ENCODE data around the gene BHMT2. TPM values are rescaled to one million over a fixed set of nuclear protein-coding genes. Genes with fewer than 3 reads are reported as not detected.

BHMT2 gene
- total RNA-seq, 2 experiments from 2014 or later = not detected

DNA sequence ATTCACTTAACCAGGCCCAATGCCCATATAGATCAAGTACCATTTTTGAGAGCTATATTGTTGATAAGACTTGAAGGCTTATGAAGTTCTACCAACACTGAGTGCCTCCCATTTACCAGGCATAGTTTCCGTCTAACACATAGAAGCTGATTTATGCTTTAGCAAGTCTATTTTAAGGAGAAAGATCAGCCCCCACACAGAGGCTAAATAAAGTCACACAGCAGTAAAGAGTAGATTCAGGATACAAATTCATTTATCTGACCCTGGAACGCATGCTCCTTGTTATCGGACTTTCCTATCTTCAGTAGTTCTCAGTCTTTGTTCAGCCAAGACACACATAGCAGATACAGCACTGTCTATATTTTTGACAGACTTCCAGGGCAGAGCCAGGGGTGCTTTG, 34.3 kb upstream of the BHMT2 start:
- CTCF ChIA-PET = interaction anchor here (1.0 to 2.0 kb wide), 3 partner anchors 10 to 14 kb away, joined by 3 to 11 read pairs (median 5); no protein-coding TSS in a partner anchor

DNA sequence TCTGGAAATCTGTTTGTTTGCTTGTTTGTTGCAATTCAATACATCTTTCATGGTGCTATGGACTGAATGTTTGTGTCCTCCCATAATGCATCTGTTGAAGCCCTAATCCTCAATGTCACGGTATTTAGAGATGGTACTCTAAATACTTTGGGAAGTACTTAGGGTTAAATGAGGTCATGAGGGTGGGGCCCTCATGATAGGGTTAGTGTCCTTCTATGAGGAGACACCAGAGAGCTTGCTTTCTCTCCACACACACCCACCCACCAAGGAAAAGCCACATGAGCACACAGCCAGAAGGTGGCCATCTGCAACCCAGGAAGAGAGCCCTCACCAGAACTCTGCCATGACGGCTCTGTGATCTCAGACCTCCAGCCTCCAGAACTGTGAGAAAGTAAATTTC, 32.8 kb upstream of the BHMT2 start:
- Mint-ChIP-seq H3K4me1 (ENCODE audit: low read depth) (no peaks in the 10 kb centered on the region), H3K27me3 (ENCODE audit: low read depth) (peaks cover 3% of the 10 kb centered on the region), H3K36me3 (ENCODE audit: low read depth) (no peaks in the 10 kb centered on the region), H3K27ac (no peak overlapping the region), H3K9me3 (peaks cover 4% of the 10 kb centered on the region), H3K4me3 (no peak overlapping the region)
- CTCF ChIA-PET = interaction anchor here (1.9 kb wide), 1 partner anchor 16 kb away, joined by 5 read pairs; no protein-coding TSS in a partner anchor
- DNase-seq = no peak
- intact Hi-C loops (cut with micrococcal nuclease) = no loop called here

More for the DNA sequence above, 34.3 kb upstream of the BHMT2 start:
- no peaks in the 10 kb centered on the region for H3K4me1 Mint-ChIP-seq (ENCODE audit: low read depth)
- H3K36me3 Mint-ChIP-seq (ENCODE audit: low read depth) = no peaks in the 10 kb centered on the region
- H3K27me3 Mint-ChIP-seq (ENCODE audit: low read depth) = peaks cover 3% of the 10 kb centered on the region
- H3K9me3 Mint-ChIP-seq = peaks cover 4% of the 10 kb centered on the region
- H3K27ac Mint-ChIP-seq = no peak overlapping the region
- intact Hi-C loops (cut with micrococcal nuclease) = no loop called here
- no peak overlapping the region for H3K4me3 Mint-ChIP-seq
- no peak for DNase-seq

DNA sequence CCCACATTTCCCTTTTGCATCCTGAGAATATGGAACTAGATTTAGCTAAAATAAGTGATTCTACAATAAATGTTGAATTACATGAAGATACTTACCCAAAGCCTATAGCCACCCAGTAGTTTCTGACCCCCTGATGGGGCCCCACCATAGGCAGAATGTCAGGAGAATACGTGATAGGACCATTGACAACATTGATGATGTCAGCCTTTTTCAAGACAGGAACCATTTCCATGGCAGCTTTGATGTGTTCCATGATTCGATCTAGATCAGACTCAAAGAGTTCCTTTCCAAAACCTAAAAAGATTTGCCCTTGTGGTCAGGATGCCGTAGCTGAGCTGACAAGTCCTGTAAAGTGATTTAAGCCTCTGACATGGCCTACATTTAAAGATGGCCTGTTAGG, 27.4 kb upstream of the BHMT2 start:
- Mint-ChIP-seq H3K36me3 (ENCODE audit: low read depth) (no peaks in the 10 kb centered on the region), H3K4me1 (ENCODE audit: low read depth) (no peaks in the 10 kb centered on the region), H3K4me3 (no peak overlapping the region), H3K27me3 (ENCODE audit: low read depth) (peaks cover 3% of the 10 kb centered on the region), H3K9me3 (no peaks in the 10 kb centered on the region), H3K27ac (no peak overlapping the region)
- CTCF ChIA-PET = interaction anchor here (0.8 to 1.4 kb wide), 2 partner anchors 15 to 22 kb away, joined by 3 read pairs; no protein-coding TSS in a partner anchor
- DNase-seq = no peak
- intact Hi-C loops (cut with micrococcal nuclease) = no loop called here

DNA sequence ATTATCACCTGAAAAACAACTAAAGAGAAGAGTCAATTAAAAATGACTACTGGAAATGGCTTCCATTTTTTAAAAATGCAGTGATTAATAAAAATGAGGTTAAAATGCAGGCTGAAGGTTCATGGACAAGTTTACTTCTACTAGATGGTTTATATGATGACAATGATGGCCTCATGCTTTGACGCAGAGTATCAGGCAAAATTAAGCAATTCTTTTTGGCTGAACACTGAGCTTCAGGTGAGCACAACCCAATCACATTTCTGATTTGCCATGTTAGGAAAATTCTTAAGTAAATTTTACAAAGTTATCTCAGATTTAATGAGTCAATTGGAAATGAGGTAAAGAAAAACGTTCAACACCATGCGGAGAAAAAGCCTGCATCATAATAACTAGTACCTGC, 22.4 kb upstream of the BHMT2 start:
- CTCF ChIA-PET = interaction anchor here (0.8 to 1.0 kb wide), 2 partner anchors 22 to 56 kb away, joined by 3 to 4 read pairs; no protein-coding TSS in a partner anchor
- Mint-ChIP-seq H3K9me3 (no peaks in the 10 kb centered on the region), H3K4me3 (no peak overlapping the region), H3K27me3 (ENCODE audit: low read depth) (peaks cover 3% of the 10 kb centered on the region), H3K27ac (no peak overlapping the region), H3K4me1 (ENCODE audit: low read depth) (no peaks in the 10 kb centered on the region), H3K36me3 (ENCODE audit: low read depth) (no peaks in the 10 kb centered on the region)
- DNase-seq = no peak
- intact Hi-C loops (cut with micrococcal nuclease) = no loop called here

DNA sequence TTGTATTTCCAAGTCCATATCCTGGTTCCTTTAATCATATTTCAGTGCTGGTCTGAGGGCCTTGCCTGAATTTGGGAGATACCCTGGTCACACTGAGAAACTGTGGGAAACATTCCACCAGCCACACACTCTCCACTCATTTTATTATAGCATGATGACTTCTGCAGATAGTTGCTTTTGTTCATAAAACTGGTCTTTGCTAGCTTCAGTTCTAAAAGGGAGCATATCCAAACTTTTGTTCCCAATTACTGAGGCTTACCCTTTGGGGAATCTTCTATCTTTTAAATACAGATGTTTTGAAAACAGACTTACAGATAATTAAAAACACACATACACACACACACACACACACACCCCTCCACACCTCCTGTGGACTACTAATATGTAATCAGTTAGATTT, 21.1 kb upstream of the BHMT2 start:
- Mint-ChIP-seq H3K36me3 (ENCODE audit: low read depth) (no peaks in the 10 kb centered on the region), H3K27ac (no peak overlapping the region), H3K27me3 (ENCODE audit: low read depth) (peaks cover 3% of the 10 kb centered on the region), H3K4me1 (ENCODE audit: low read depth) (no peaks in the 10 kb centered on the region), H3K9me3 (no peaks in the 10 kb centered on the region), H3K4me3 (no peak overlapping the region)
- intact Hi-C loops (cut with micrococcal nuclease) = no loop called here
- no peak for DNase-seq
- CTCF ChIA-PET = interaction anchor here (1.1 kb wide), 1 partner anchor 29 kb away, joined by 3 read pairs; no protein-coding TSS in a partner anchor

DNA sequence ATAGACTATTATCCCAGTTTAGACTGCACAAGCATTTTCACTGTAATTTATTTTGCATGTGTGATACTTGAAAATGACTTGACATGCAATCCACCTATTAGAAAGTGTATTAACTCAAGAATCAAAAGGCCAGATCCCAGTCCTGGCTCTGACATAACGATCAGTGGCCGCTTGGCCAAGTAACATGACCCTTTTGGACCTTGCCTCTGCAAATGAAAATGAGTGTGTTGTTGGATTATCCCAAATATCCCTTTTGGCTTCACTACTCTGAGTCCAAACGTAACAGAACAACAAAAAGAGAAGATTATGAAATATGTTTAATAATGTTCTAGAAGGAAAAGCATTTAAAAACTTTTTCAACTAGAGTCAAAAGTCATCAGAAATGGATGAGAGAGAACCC, 19.1 kb upstream of the BHMT2 start:
- no peaks in the 10 kb centered on the region for H3K4me1 Mint-ChIP-seq (ENCODE audit: low read depth)
- DNase-seq = no peak
- H3K27me3 Mint-ChIP-seq (ENCODE audit: low read depth) = peaks cover 5% of the 10 kb centered on the region
- no peak overlapping the region for H3K27ac Mint-ChIP-seq
- no peaks in the 10 kb centered on the region for H3K9me3 Mint-ChIP-seq
- H3K36me3 Mint-ChIP-seq (ENCODE audit: low read depth) = no peaks in the 10 kb centered on the region
- intact Hi-C loops (cut with micrococcal nuclease) = no loop called here
- CTCF ChIA-PET = no interaction called here
- H3K4me3 Mint-ChIP-seq = no peak overlapping the region

DNA sequence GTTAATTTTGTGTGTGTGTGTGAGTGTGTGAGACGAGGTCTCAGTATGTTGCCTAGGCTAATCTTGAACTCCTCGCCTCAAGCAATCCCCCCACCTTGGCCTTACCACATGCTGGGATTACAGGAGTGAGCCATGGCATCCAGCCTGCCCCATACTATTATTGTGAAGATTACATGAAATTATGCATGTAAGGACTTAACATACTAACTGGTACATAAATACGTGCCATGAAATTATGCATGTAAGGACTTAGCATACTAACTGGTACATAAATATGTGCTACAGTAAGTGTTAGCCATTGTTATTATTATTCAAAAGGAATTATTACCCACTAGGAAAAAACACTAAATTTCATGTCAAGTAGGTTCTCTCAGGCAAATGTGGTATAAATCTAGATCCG, 16.2 kb upstream of the BHMT2 start:
- H3K27ac Mint-ChIP-seq = no peak overlapping the region

DNA sequence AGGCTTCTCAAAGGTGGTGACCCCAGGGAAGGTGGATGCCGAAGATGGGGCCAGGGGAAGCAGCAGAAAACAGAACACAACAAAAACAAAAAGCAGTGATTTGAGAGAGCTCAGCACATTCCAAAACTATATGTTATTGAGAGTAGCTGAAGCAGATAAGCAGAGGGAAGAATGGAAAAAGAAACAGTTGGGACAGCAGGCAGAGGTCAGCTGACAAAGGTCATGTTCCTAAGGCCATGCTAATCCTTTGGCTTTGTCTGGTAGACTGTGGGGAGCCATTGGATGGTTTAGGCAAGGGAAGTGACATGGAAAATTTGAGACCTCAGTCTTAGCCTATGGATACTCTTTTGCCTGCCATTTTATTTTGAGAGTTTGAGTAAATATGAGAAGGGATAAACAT, 14.6 kb upstream of the BHMT2 start:
- peaks cover 2% of the 10 kb centered on the region for H3K4me1 Mint-ChIP-seq (ENCODE audit: low read depth)
- no peak overlapping the region for H3K27ac Mint-ChIP-seq
- H3K27me3 Mint-ChIP-seq (ENCODE audit: low read depth) = peaks cover 5% of the 10 kb centered on the region
- intact Hi-C loops (cut with micrococcal nuclease) = no loop called here
- no peak overlapping the region for H3K4me3 Mint-ChIP-seq
- no peaks in the 10 kb centered on the region for H3K9me3 Mint-ChIP-seq
- DNase-seq = no peak
- no peaks in the 10 kb centered on the region for H3K36me3 Mint-ChIP-seq (ENCODE audit: low read depth)
- CTCF ChIA-PET = no interaction called here

More for the DNA sequence above, 16.2 kb upstream of the BHMT2 start:
- Mint-ChIP-seq H3K27me3 (ENCODE audit: low read depth) (peaks cover 2% of the 10 kb centered on the region), H3K4me3 (no peak overlapping the region), H3K36me3 (ENCODE audit: low read depth) (no peaks in the 10 kb centered on the region), H3K9me3 (no peaks in the 10 kb centered on the region), H3K4me1 (ENCODE audit: low read depth) (peaks cover under 1% of the 10 kb centered on the region)
- no peak for DNase-seq
- CTCF ChIA-PET = no interaction called here
- intact Hi-C loops (cut with micrococcal nuclease) = no loop called here

DNA sequence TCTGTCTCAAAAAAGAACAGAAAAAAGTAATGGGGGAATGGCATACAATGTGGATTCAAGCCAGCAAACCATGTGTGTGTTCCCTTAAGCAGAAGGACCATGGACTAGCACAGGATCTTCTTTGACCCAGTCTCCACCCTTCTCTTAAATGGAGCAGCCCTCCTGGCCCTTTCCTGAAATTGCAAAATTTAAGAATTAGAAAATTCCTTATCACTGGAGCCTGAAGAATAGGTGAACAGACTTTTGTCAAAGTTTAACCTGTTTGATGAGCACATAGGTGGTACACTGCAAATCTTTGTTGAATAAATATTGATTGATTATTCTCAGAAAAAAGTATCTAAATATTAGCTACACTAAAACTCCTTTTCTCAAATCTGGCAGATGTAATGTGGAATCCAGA, 12.7 kb upstream of the BHMT2 start:
- H3K4me3 Mint-ChIP-seq = no peak overlapping the region
- H3K36me3 Mint-ChIP-seq (ENCODE audit: low read depth) = no peaks in the 10 kb centered on the region
- CTCF ChIA-PET = no interaction called here
- intact Hi-C loops (cut with micrococcal nuclease) = no loop called here
- H3K9me3 Mint-ChIP-seq = no peaks in the 10 kb centered on the region
- H3K27me3 Mint-ChIP-seq (ENCODE audit: low read depth) = peaks cover 5% of the 10 kb centered on the region
- H3K27ac Mint-ChIP-seq = no peak overlapping the region
- H3K4me1 Mint-ChIP-seq (ENCODE audit: low read depth) = peaks cover 2% of the 10 kb centered on the region
- DNase-seq = no peak

DNA sequence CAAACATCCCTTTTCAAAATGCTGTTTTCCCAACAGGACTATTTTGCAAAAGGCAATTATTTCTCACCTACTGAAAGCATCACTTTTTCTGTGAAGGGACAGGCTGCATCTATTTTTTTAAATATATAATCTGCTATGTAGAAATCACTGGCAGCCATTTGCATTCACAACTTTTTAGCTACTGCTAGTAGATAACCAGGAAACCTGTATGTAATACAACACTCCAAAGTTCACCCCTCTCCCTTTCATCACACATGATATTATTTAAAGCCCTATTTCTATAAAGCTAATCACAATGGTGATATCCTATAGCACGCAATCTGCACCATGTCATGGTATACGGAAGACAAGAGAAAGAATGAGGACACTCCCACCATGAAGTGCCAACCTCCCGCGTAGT, 9.9 kb upstream of the BHMT2 start:
- no peaks in the 10 kb centered on the region for H3K9me3 Mint-ChIP-seq
- CTCF ChIA-PET = interaction anchor here (1.0 to 1.1 kb wide), 2 partner anchors 35 to 73 kb away, joined by 3 read pairs; no protein-coding TSS in a partner anchor
- intact Hi-C loops (cut with micrococcal nuclease) = no loop called here

DNA sequence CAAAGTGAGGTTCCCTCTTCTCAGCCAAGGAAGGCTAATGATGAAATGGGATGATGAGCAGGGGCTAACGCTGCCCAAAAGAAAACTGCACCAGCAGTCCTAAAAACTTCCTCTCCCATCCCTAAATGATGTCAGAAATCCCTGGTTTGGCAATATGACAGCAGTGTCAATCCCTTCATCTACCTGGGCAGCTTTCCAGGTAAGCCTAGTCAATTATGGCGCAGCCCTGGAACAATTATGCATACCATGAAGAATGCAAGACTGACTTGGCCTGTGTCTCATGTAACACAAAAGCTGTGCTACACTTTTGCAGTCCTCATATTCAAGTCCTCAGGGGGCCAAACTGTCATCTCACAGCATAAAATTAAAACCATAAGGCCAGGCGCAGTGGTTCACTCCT, 7.1 kb upstream of the BHMT2 start:
- H3K4me3 Mint-ChIP-seq = no peak overlapping the region
- H3K9me3 Mint-ChIP-seq = no peaks in the 10 kb centered on the region
- no peak overlapping the region for H3K27ac Mint-ChIP-seq
- peaks cover 2% of the 10 kb centered on the region for H3K4me1 Mint-ChIP-seq (ENCODE audit: low read depth)
- CTCF ChIA-PET = no interaction called here
- no peak for DNase-seq
- peaks cover 10% of the 10 kb centered on the region for H3K27me3 Mint-ChIP-seq (ENCODE audit: low read depth)
- intact Hi-C loops (cut with micrococcal nuclease) = no loop called here
- no peaks in the 10 kb centered on the region for H3K36me3 Mint-ChIP-seq (ENCODE audit: low read depth)

More for the DNA sequence above, 9.9 kb upstream of the BHMT2 start:
- Mint-ChIP-seq H3K27ac (no peak overlapping the region), H3K4me1 (ENCODE audit: low read depth) (peaks cover 2% of the 10 kb centered on the region), H3K27me3 (ENCODE audit: low read depth) (peaks cover 5% of the 10 kb centered on the region), H3K36me3 (ENCODE audit: low read depth) (no peaks in the 10 kb centered on the region), H3K4me3 (no peak overlapping the region)
- no peak for DNase-seq

DNA sequence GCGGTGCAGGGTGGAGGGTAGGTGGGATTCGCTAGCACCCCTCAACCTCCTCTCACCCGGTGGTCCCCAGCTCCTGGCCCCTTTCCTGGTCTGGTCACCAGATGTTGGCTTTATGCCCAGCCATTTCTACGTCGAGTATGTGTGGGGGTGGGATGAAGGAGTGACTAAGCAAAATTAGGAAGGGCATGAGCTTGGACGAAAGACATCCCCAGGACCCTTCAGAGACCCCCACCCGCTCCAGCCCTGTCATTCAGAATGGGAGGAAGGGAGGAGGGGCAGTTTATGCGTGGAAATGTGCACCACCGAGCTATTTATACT, 742 bp downstream of the BHMT2 start:
- peaks cover 4% of the 10 kb centered on the region for H3K4me1 Mint-ChIP-seq (ENCODE audit: low read depth)
- H3K27me3 Mint-ChIP-seq (ENCODE audit: low read depth) = peaks cover 34% of the 10 kb centered on the region
- intact Hi-C loops (cut with micrococcal nuclease) = no loop called here
- CTCF ChIA-PET = interaction anchor here (1.0 to 1.1 kb wide), 2 partner anchors 43 to 50 kb away, joined by 3 to 4 read pairs; no protein-coding TSS in a partner anchor
- no peak overlapping the region for H3K27ac Mint-ChIP-seq
- H3K4me3 Mint-ChIP-seq = no peak overlapping the region
- H3K36me3 Mint-ChIP-seq (ENCODE audit: low read depth) = no peaks in the 10 kb centered on the region
- no peaks in the 10 kb centered on the region for H3K9me3 Mint-ChIP-seq
- no peak for DNase-seq

DNA sequence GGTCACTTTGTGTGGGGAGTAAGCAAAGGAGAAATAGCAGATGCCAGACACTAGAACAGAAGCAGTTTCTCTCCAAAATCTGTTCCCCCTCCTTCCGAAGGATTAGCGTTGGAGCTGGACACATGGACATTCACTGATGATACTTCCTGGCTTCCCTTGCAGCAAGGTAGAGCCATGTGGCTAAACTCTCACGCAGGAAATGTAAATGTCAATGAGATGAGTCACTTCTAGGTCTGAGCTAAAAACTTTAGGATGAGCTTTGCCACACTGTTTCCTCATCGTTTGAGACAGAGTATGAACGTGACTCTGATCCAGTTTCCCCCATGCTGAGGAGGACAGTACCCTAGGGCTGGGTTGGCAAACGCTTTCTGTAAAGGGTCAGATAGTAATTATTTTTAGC, 5.1 kb downstream of the BHMT2 start:
- CTCF ChIA-PET = interaction anchor here (0.9 to 2.0 kb wide), 2 partner anchors 9 to 50 kb away, joined by 4 to 5 read pairs; no protein-coding TSS in a partner anchor
- no peaks in the 10 kb centered on the region for H3K9me3 Mint-ChIP-seq
- intact Hi-C loops (cut with micrococcal nuclease) = no loop called here

More for the DNA sequence above, 5.1 kb downstream of the BHMT2 start:
- Mint-ChIP-seq H3K27ac (no peak overlapping the region), H3K27me3 (ENCODE audit: low read depth) (peaks cover 18% of the 10 kb centered on the region), H3K4me3 (no peak overlapping the region), H3K4me1 (ENCODE audit: low read depth) (no peaks in the 10 kb centered on the region), H3K36me3 (ENCODE audit: low read depth) (no peaks in the 10 kb centered on the region)
- no peak for DNase-seq
